Neuronal stem cell (in vitro differentiated cells): Measurements from ENCODE around the gene MAST4.
"Not testable (repeated sequence)": the region's sequence is repeated elsewhere in the genome, so short reads cannot be mapped to it uniquely, and the experiment has no call there.

ENCODE experiments used
- DNase-seq: peaks from one replicate; pipeline ENCODE4 v3.0.0-alpha.2; 2013; ENCODE audit warnings: low spot score
- H2AFZ ChIP-seq: one replicate; pipeline ENCODE4 v1.6.1; 2013; ENCODE audit warnings: mild to moderate bottlenecking, low read length, inconsistent platforms
- H2AK5ac ChIP-seq: 2 replicates; pipeline ENCODE4 v1.6.1; 2013; ENCODE audit warnings: low read depth, mild to moderate bottlenecking, inconsistent platforms, low read length, moderate library complexity, mixed read lengths
- H2BK120ac ChIP-seq: 2 replicates; pipeline ENCODE4 v1.6.1; 2013; ENCODE audit warnings: low read depth, mild to moderate bottlenecking, inconsistent platforms, low read length, moderate library complexity, mixed read lengths
- H2BK12ac ChIP-seq: one replicate; pipeline ENCODE4 v1.6.1; 2013; ENCODE audit warnings: low read length, inconsistent platforms
- H2BK15ac ChIP-seq: 2 replicates; pipeline ENCODE4 v1.6.1; 2013; ENCODE audit warnings: mild to moderate bottlenecking, low read length, inconsistent platforms, mixed read lengths
- H2BK5ac ChIP-seq: one replicate; pipeline ENCODE4 v1.6.1; 2013; ENCODE audit warnings: inconsistent platforms, mild to moderate bottlenecking, low read length, moderate library complexity
- H3K14ac ChIP-seq: one replicate; pipeline ENCODE4 v1.6.1; 2013; ENCODE audit warnings: low read length, inconsistent platforms
- H3K18ac ChIP-seq: 2 replicates; pipeline ENCODE4 v1.6.1; 2013; ENCODE audit warnings: low read length, inconsistent platforms
- H3K23ac ChIP-seq: 2 replicates; pipeline ENCODE4 v1.6.1; 2013; ENCODE audit warnings: low read depth, mild to moderate bottlenecking, mixed read lengths, low read length, inconsistent platforms; ENCODE audit not compliant: poor library complexity
- H3K27ac ChIP-seq: replicated peaks from 3 replicates; pipeline ENCODE4 v1.5.1; 2013; ENCODE audit warnings: low read length, inconsistent platforms
- H3K27me3 ChIP-seq, 3 experiments: 2 replicates each; pipeline ENCODE4 v1.6.1; 2013; ENCODE audit warnings: low read length in 3 of 3, mild to moderate bottlenecking in 2 of 3, inconsistent platforms in 1 of 3, low read depth in 1 of 3, mixed read lengths in 1 of 3, moderate library complexity in 1 of 3; ENCODE audit not compliant: control insufficient read depth in 3 of 3, insufficient read depth in 3 of 3
- H3K36me3 ChIP-seq, 2 donors: replicated peaks in 1 of 2; 2 replicates each; pipeline ENCODE4 v1.6.1; 2013; ENCODE audit warnings: low read length in 2 of 2; ENCODE audit not compliant: control insufficient read depth in 2 of 2, insufficient read depth in 2 of 2
- H3K4ac ChIP-seq: 2 replicates; pipeline ENCODE4 v1.6.1; 2013; ENCODE audit warnings: inconsistent platforms, mild to moderate bottlenecking, low read length, moderate library complexity
- H3K4me1 ChIP-seq, 2 donors: 1 replicate in 1 of 2; 2 replicates in 1 of 2; pipeline ENCODE4 v1.6.1; 2013; ENCODE audit warnings: low read length in 2 of 2, low read depth in 1 of 2; ENCODE audit not compliant: control insufficient read depth in 2 of 2, insufficient read depth in 1 of 2
- H3K4me2 ChIP-seq: one replicate; pipeline ENCODE4 v1.6.1; 2013; ENCODE audit warnings: mild to moderate bottlenecking, low read length, inconsistent platforms; ENCODE audit not compliant: insufficient read depth, poor library complexity, severe bottlenecking
- H3K4me3 ChIP-seq, 2 donors: 2 replicates each; pipeline ENCODE4 v1.5.1; 2013; ENCODE audit warnings: low read length in 2 of 2, mild to moderate bottlenecking in 2 of 2, inconsistent platforms in 1 of 2, moderate library complexity in 1 of 2
- H3K79me1 ChIP-seq: one replicate; pipeline ENCODE4 v1.6.1; 2013; ENCODE audit warnings: low read depth, mild to moderate bottlenecking, inconsistent platforms, low read length, moderate library complexity
- H3K9ac ChIP-seq: one replicate; pipeline ENCODE4 v1.6.1; 2013; ENCODE audit warnings: mild to moderate bottlenecking, low read depth, low read length, inconsistent platforms; ENCODE audit not compliant: poor library complexity
- H3K9me3 ChIP-seq, 2 donors: replicated peaks in 1 of 2; 2 replicates each; pipeline versions ENCODE3 to v1.6.1; 2013; ENCODE audit warnings: low read length in 2 of 2, mild to moderate bottlenecking in 2 of 2, inconsistent platforms in 1 of 2, low read depth in 1 of 2, mixed read lengths in 1 of 2, moderate library complexity in 1 of 2; ENCODE audit not compliant: control insufficient read depth in 2 of 2, insufficient read depth in 1 of 2
- H4K8ac ChIP-seq: one replicate; pipeline ENCODE4 v1.6.1; 2013; ENCODE audit warnings: low read depth, mild to moderate bottlenecking, inconsistent platforms, low read length, moderate library complexity
- H4K91ac ChIP-seq: one replicate; pipeline ENCODE4 v1.6.1; 2013; ENCODE audit warnings: low read length, low read depth, mild to moderate bottlenecking, inconsistent platforms; ENCODE audit not compliant: poor library complexity
- WGBS, 2 donors: extraction: QIAGEN DNeasy Blood & Tissue Kit; methylation state at CpG; one replicate each; pipeline ENCODE4 v1.1.7; 2013; ENCODE audit warnings: missing lambda C conversion rate in 2 of 2, mixed read lengths in 1 of 2; ENCODE audit not compliant: insufficient read length in 2 of 2, insufficient replicate concordance in 1 of 2; ENCODE audit errors: extremely low coverage in 2 of 2; 5-methylcytosine and 5-hydroxymethylcytosine counted together

Gene MAST4

GRCh38 chr5:67120032-67120431, 523.8 kb downstream of the MAST4 start:
- H2BK120ac ChIP-seq: no peak overlapping the region
- no peak overlapping the region for H3K9ac ChIP-seq
- no peak overlapping the region for H2AK5ac ChIP-seq
- H2AFZ ChIP-seq: no peak overlapping the region
- no peak overlapping the region for H3K27ac ChIP-seq
- no peaks in the 10 kb centered on the region for H3K79me1 ChIP-seq
- no peaks in the 10 kb centered on the region for H3K9me3 ChIP-seq
- no peak overlapping the region for H2BK5ac ChIP-seq
- H3K36me3 ChIP-seq: peaks cover 0 to 3% of the 10 kb centered on the region in 2 donors
- H2BK15ac ChIP-seq: no peak overlapping the region
- H3K23ac ChIP-seq: no peak overlapping the region
- no peaks in the 10 kb centered on the region for H3K27me3 ChIP-seq
- no peaks in the 10 kb centered on the region for H3K4me1 ChIP-seq
- no peak overlapping the region for H4K91ac ChIP-seq
- no peak overlapping the region for H3K4me2 ChIP-seq
- H3K4me3 ChIP-seq: no peak overlapping the region
- H3K18ac ChIP-seq: no peak overlapping the region
- no peak overlapping the region for H4K8ac ChIP-seq
- no peak overlapping the region for H3K14ac ChIP-seq
- H2BK12ac ChIP-seq: no peak overlapping the region
- H3K4ac ChIP-seq: no peak overlapping the region
- no peak for DNase-seq

- H3K9ac ChIP-seq: no peak overlapping the region
- peaks cover 0 to 3% of the 10 kb centered on the region in 2 donors for H3K36me3 ChIP-seq
These were observed 527.6 kb downstream of the MAST4 start for GRCh38 chr5:67123819-67124218.

GRCh38 chr5:67124556-67124955, 528.4 kb downstream of the MAST4 start:
- Histone ChIP-seq H2BK15ac (no peak overlapping the region), H3K36me3 (peaks cover 0 to 3% of the 10 kb centered on the region in 2 donors), H2BK5ac (no peak overlapping the region), H3K4me1 (no peaks in the 10 kb centered on the region), H2AK5ac (no peak overlapping the region), H3K27ac (no peak overlapping the region), H2AFZ (no peak overlapping the region), H2BK120ac (no peak overlapping the region), H4K91ac (no peak overlapping the region), H4K8ac (no peak overlapping the region), H3K9ac (no peak overlapping the region), H3K14ac (no peak overlapping the region), H3K23ac (no peak overlapping the region), H3K4me2 (no peak overlapping the region), H3K9me3 (no peaks in the 10 kb centered on the region), H2BK12ac (no peak overlapping the region), H3K4ac (no peak overlapping the region), H3K18ac (no peak overlapping the region), H3K4me3 (no peak overlapping the region), H3K27me3 (no peaks in the 10 kb centered on the region), H3K79me1 (no peaks in the 10 kb centered on the region)
- no peak for DNase-seq
- no CpG with 5 or more reads among the region's 4 CpGs for WGBS, 2 donors

More at GRCh38 chr5:67123819-67124218, 527.6 kb downstream of the MAST4 start:
- H3K27ac ChIP-seq: no peak overlapping the region
- no peak overlapping the region for H4K91ac ChIP-seq
- no peak for DNase-seq
- no peaks in the 10 kb centered on the region for H3K27me3 ChIP-seq
- H3K9me3 ChIP-seq: no peaks in the 10 kb centered on the region
- no peak overlapping the region for H2AFZ ChIP-seq
- H3K79me1 ChIP-seq: no peaks in the 10 kb centered on the region
- H2AK5ac ChIP-seq: no peak overlapping the region
- H3K4me2 ChIP-seq: no peak overlapping the region
- no peak overlapping the region for H2BK15ac ChIP-seq
- peak overlapping the region in 1 of 2 donors; percentile 40 for H3K4me3 ChIP-seq
- no peak overlapping the region for H4K8ac ChIP-seq
- no peak overlapping the region for H3K18ac ChIP-seq
- no peak overlapping the region for H3K23ac ChIP-seq
- WGBS, 2 donors: no CpG with 5 or more reads among the region's 7 CpGs
- H2BK12ac ChIP-seq: no peak overlapping the region
- no peak overlapping the region for H2BK120ac ChIP-seq
- H3K14ac ChIP-seq: no peak overlapping the region
- no peaks in the 10 kb centered on the region for H3K4me1 ChIP-seq
- no peak overlapping the region for H3K4ac ChIP-seq
- no peak overlapping the region for H2BK5ac ChIP-seq

GRCh38 chr5:67127347-67127895, 531.2 kb downstream of the MAST4 start:
- H2BK120ac ChIP-seq, H2BK5ac ChIP-seq, H3K79me1 ChIP-seq, H2AFZ ChIP-seq, H4K8ac ChIP-seq, H3K9ac ChIP-seq, H2BK15ac ChIP-seq, H3K4me2 ChIP-seq, H3K9me3 ChIP-seq, H3K4me3 ChIP-seq, H3K27me3 ChIP-seq, H3K4me1 ChIP-seq, H3K18ac ChIP-seq, H3K23ac ChIP-seq, H3K27ac ChIP-seq, H3K4ac ChIP-seq, H4K91ac ChIP-seq, H3K14ac ChIP-seq, H3K36me3 ChIP-seq, H2AK5ac ChIP-seq, DNase-seq, H2BK12ac ChIP-seq: not testable (repeated sequence)
- WGBS, 2 donors: no CpG with 5 or more reads among the region's 5 CpGs
